GM23248 (cell line): ENCODE measurements around the gene SPINT2. TPM values are rescaled to one million over a fixed set of nuclear protein-coding genes. Genes with fewer than 3 reads are reported as not detected.

Experiments used
- DNase-seq: peaks from one replicate; pipeline ENCODE4 v3.0.0-alpha.2; 2015
- H2AFZ ChIP-seq: fragments of 200-600 bp; sonication (generic); 2 replicates; pipeline ENCODE4 v1.6.1; 2016; ENCODE audit warnings: antibody characterized with exemption
- H3F3A ChIP-seq: fragments of 200-600 bp; sonication (generic); 2 replicates; pipeline ENCODE4 v1.6.1; 2016; ENCODE audit warnings: mild to moderate bottlenecking, antibody characterized with exemption, mixed run types; ENCODE audit not compliant: insufficient read depth
- H3K27ac ChIP-seq: fragments of 200-600 bp; sonication (generic); 2 replicates; pipeline ENCODE4 v1.5.1; 2016; ENCODE audit warnings: mild to moderate bottlenecking
- H3K27me3 ChIP-seq: fragments of 200-600 bp; sonication (generic); replicated peaks from 2 replicates; pipeline ENCODE4 v1.6.1; 2016; ENCODE audit warnings: mild to moderate bottlenecking; ENCODE audit not compliant: insufficient read depth
- H3K36me3 ChIP-seq: fragments of 200-600 bp; sonication (generic); 2 replicates; pipeline ENCODE4 v1.6.1; 2016; ENCODE audit warnings: low read depth, mild to moderate bottlenecking
- H3K4me1 ChIP-seq: fragments of 200-600 bp; sonication (generic); 2 replicates; pipeline ENCODE4 v1.6.1; 2016; ENCODE audit warnings: mild to moderate bottlenecking; ENCODE audit not compliant: insufficient read depth
- H3K4me2 ChIP-seq: fragments of 200-600 bp; sonication (generic); one replicate; pipeline ENCODE4 v1.6.1; 2016; ENCODE audit warnings: mild to moderate bottlenecking; ENCODE audit not compliant: unreplicated experiment
- H3K4me3 ChIP-seq: fragments of 200-600 bp; sonication (generic); 2 replicates; pipeline ENCODE4 v1.5.1; 2016; ENCODE audit warnings: mild to moderate bottlenecking
- H3K79me2 ChIP-seq: fragments of 200-600 bp; sonication (generic); 2 replicates; pipeline ENCODE4 v1.6.1; 2016; ENCODE audit warnings: mild to moderate bottlenecking; ENCODE audit not compliant: insufficient read depth
- H3K9ac ChIP-seq: fragments of 200-600 bp; sonication (generic); 2 replicates; pipeline ENCODE4 v1.6.1; 2016; ENCODE audit warnings: mild to moderate bottlenecking
- H3K9me2 ChIP-seq: fragments of 200-600 bp; sonication (generic); 2 replicates; pipeline ENCODE4 v1.6.1; 2016; ENCODE audit warnings: mixed run types, mild to moderate bottlenecking, moderate library complexity; ENCODE audit not compliant: insufficient read depth
- H3K9me3 ChIP-seq: fragments of 200-600 bp; sonication (generic); one replicate; pipeline ENCODE4 v1.6.1; 2017; ENCODE audit warnings: low read depth
- H4K20me1 ChIP-seq: fragments of 200-600 bp; sonication (generic); 2 replicates; pipeline ENCODE4 v1.6.0; 2016; ENCODE audit not compliant: insufficient read depth
- EZH2 ChIP-seq: fragments of 200-600 bp; sonication (generic); IDR thresholded peaks from 2 replicates; pipeline ENCODE4 v1.6.1; 2018; ENCODE audit warnings: antibody characterized with exemption, mild to moderate bottlenecking; ENCODE audit not compliant: insufficient read depth, poor library complexity, severe bottlenecking
- EZH2phosphoT487 ChIP-seq: fragments of 200-600 bp; sonication (generic); IDR thresholded peaks from 2 replicates; pipeline ENCODE4 v1.6.1; 2018; ENCODE audit warnings: antibody characterized with exemption, moderate library complexity, mild to moderate bottlenecking, low read depth; ENCODE audit not compliant: insufficient read depth
- whole genome bisulfite sequencing, 2 experiments: methylation state at CpG; one replicate each; pipeline ENCODE4 v1.1.6; 2015 to 2017; ENCODE audit warnings: low lambda C conversion rate in 2 of 2, low coverage in 1 of 2; ENCODE audit errors: missing lambda C conversion rate in 2 of 2; 5-methylcytosine and 5-hydroxymethylcytosine counted together
- in situ Hi-C: fragments of 300-500 bp; cut with MboI; formaldehyde crosslinking; loops from 2 replicates; pipeline ENCODE4 v1.15.0; 2020
- polyA plus RNA-seq: library from polyadenylated mRNA; unstranded; fragments of >200 nt; fragmentation: Nextera tagmentation; extraction: Ambion mirVana; gene quantifications from 2 replicates; pipeline ENCODE4 v1.2.1, GENCODE V29; 2016
- total RNA-seq: library from RNA; depleted of rRNA; stranded (reverse); fragments of >200 nt; shearing (Covaris generic); gene quantifications from 2 replicates; pipeline ENCODE4 v1.2.3, GENCODE V29; 2014; rRNA removed

SPINT2 gene
- 3.2 and 9.5 TPM in 2 replicates for total RNA-seq
- polyA plus RNA-seq = 9.3 and 9.8 TPM in 2 replicates

DNA sequence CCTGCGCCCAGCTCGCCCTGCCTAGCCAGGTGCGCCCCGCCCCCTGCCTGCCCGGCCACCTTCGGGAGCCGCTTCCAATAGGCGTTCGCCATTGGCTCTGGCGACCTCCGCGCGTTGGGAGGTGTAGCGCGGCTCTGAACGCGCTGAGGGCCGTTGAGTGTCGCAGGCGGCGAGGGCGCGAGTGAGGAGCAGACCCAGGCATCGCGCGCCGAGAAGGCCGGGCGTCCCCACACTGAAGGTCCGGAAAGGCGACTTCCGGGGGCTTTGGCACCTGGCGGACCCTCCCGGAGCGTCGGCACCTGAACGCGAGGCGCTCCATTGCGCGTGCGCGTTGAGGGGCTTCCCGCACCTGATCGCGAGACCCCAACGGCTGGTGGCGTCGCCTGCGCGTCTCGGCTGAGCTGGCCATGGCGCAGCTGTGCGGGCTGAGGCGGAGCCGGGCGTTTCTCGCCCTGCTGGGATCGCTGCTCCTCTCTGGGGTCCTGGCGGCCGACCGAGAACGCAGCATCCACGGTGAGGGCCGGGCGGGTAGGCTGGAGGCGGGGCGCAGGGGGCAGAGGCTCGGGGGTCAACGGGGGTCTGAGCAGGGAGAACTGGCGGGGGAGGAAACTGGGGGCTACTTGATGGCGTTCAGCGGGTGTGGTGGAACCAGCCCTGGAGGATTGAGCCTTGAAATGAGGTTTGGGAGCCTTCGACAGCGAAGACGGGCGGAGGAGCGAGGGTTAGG, at the start of gene SPINT2:
TSS of gene SPINT2 (plus strand) at position 88 of the 727 bp plus-strand sequence. CDS start at position 408, 320 bp downstream.
- peak within 1 kb of the TSS; percentile 16 for H3K4me2 ChIP-seq
- no peak within 1 kb of the TSS for H3K27ac ChIP-seq
- TF ChIP-seq EZH2 (no peak), EZH2phosphoT487 (no peak)
- WGBS, 2 experiments = 13 to 14% methylated on average over 68 to 78 of the region's 78 CpGs
- H3K4me3 ChIP-seq = peak within 1 kb of the TSS; percentile 57
- in situ Hi-C loops = no loop called here
- H3K36me3 ChIP-seq = no peaks in the 10 kb centered on the region
- H3K79me2 ChIP-seq = no peaks in the 10 kb centered on the region
- peaks cover 15% of the 10 kb centered on the region; the same call in 1 of the 2 replicates for H3F3A ChIP-seq
- H4K20me1 ChIP-seq = no peaks in the 10 kb centered on the region
- H3K4me1 ChIP-seq = peaks cover 21% of the 10 kb centered on the region
- DNase-seq = peak; percentile 26
- peak within 1 kb of the TSS; percentile 75 for H2AFZ ChIP-seq
- no peaks in the 10 kb centered on the region for H3K27me3 ChIP-seq
- no peaks in the 10 kb centered on the region for H3K9me3 ChIP-seq
- no peaks in the 10 kb centered on the region for H3K9me2 ChIP-seq
- no peak within 1 kb of the TSS for H3K9ac ChIP-seq

DNA sequence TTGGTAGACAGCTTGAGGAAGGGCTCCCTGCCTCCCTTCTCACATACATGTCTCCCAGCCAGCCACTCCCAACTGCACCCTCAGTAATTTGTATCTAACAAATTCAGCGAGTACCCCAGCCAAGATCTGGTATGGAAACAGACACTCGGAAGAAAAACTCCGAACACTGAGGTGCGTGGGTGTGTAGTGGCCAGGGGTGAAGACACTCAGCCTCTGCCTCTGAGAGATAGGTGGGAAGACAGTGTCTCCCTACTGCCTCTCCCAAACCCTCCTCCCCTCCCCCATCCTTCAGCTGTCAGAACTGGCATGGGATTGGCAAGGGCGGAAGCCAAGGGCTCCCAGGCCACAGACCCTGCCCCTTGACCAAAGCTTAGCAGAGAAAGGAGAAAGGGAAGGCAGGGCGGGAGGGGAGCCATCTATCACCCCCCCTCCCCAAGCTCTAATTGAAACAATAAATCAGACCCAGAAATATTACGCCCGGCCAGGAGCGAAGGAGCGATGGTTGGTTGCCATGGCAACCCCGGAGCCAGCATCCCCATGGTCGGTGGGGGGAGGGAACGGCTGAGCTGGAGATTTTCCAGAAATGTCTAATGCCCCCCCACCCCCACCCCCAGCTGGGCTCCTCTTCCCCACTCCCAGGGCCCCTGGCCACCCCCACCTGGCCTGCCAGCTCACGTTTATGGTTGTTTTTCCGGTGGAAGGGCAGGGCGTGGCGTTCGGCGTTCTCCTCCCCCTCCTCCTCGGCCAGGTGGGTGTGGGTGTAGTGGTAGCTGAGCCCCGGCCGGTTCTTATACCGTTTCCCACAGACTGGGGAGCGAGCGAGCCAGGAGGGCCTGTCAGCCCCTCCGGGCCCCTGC, 47.4 kb upstream of the SPINT2 start:
- TF ChIP-seq EZH2 (no peak), EZH2phosphoT487 (no peak)
- DNase-seq = no peak
- in situ Hi-C loops = no loop called here
- H3K9me3 ChIP-seq = no peaks in the 10 kb centered on the region
- WGBS, 2 experiments = 51 to 56% methylated on average over 17 to 26 of the region's 26 CpGs
- H3K36me3 ChIP-seq = no peaks in the 10 kb centered on the region
- H3K9me2 ChIP-seq = no peaks in the 10 kb centered on the region
- no peaks in the 10 kb centered on the region for H3K27me3 ChIP-seq
- H3K4me3 ChIP-seq = no peak overlapping the region
- H3K79me2 ChIP-seq = no peaks in the 10 kb centered on the region
- H3K4me1 ChIP-seq = no peaks in the 10 kb centered on the region
- no peaks in the 10 kb centered on the region for H3F3A ChIP-seq
- H2AFZ ChIP-seq = no peak overlapping the region
- H3K9ac ChIP-seq = no peak overlapping the region
- H4K20me1 ChIP-seq = no peaks in the 10 kb centered on the region
- H3K27ac ChIP-seq = no peak overlapping the region
- H3K4me2 ChIP-seq = no peak overlapping the region

GRCh38 chr19:38218204-38218603, 46.2 kb upstream of the SPINT2 start:
- no peak overlapping the region for H3K4me2 ChIP-seq
- H3K27ac ChIP-seq = no peak overlapping the region
- no peak overlapping the region for H2AFZ ChIP-seq
- H3K27me3 ChIP-seq = no peaks in the 10 kb centered on the region
- in situ Hi-C loops = no loop called here
- H3K36me3 ChIP-seq = no peaks in the 10 kb centered on the region
- no peak overlapping the region for H3K4me3 ChIP-seq
- no peaks in the 10 kb centered on the region for H3K9me3 ChIP-seq
- H3K9me2 ChIP-seq = no peaks in the 10 kb centered on the region
- WGBS, 2 experiments = 90 to 97% methylated on average over 3 of the region's 3 CpGs
- H3K79me2 ChIP-seq = no peaks in the 10 kb centered on the region
- no peaks in the 10 kb centered on the region for H3F3A ChIP-seq
- DNase-seq = no peak
- H3K9ac ChIP-seq = no peak overlapping the region
- no peaks in the 10 kb centered on the region for H3K4me1 ChIP-seq
- no peaks in the 10 kb centered on the region for H4K20me1 ChIP-seq
- no peak for TF ChIP-seq EZH2phosphoT487
- TF ChIP-seq EZH2 = no peak

- no peak overlapping the region for H2AFZ ChIP-seq
- WGBS, 2 experiments = 93 to 94% methylated on average over 10 of the region's 10 CpGs
- H3K9me2 ChIP-seq = no peaks in the 10 kb centered on the region
- TF ChIP-seq EZH2 (no peak), EZH2phosphoT487 (no peak)
- DNase-seq = no peak
- H3K9me3 ChIP-seq = no peaks in the 10 kb centered on the region
- H3K36me3 ChIP-seq = no peaks in the 10 kb centered on the region
- no peak overlapping the region for H3K9ac ChIP-seq
- no peak overlapping the region for H3K4me2 ChIP-seq
- in situ Hi-C loops = no loop called here
- no peak overlapping the region for H3K27ac ChIP-seq
- H3K4me1 ChIP-seq = no peaks in the 10 kb centered on the region
- H4K20me1 ChIP-seq = no peaks in the 10 kb centered on the region
- no peaks in the 10 kb centered on the region for H3F3A ChIP-seq
- no peaks in the 10 kb centered on the region for H3K79me2 ChIP-seq
- no peak overlapping the region for H3K4me3 ChIP-seq
- H3K27me3 ChIP-seq = no peaks in the 10 kb centered on the region
These were observed 45.2 kb upstream of the SPINT2 start for GRCh38 chr19:38219221-38219620.
